ENCODE data around the gene ST6GALNAC1.

Gene ST6GALNAC1

GRCh38 chr17:76630151-76630550, 13.4 kb downstream of the ST6GALNAC1 start:
- no peak for TF ChIP-seq CTCF (conservative IDR thresholded peaks at IDR 0.05; ENCODE audit: control insufficient read depth, insufficient read depth, low read depth, low read length)
- DNase-seq (ENCODE audit: low read depth) = no peak
- H3K4me3 ChIP-seq (ENCODE audit: control insufficient read depth, low read depth, low read length) = no peak overlapping the region

DNA sequence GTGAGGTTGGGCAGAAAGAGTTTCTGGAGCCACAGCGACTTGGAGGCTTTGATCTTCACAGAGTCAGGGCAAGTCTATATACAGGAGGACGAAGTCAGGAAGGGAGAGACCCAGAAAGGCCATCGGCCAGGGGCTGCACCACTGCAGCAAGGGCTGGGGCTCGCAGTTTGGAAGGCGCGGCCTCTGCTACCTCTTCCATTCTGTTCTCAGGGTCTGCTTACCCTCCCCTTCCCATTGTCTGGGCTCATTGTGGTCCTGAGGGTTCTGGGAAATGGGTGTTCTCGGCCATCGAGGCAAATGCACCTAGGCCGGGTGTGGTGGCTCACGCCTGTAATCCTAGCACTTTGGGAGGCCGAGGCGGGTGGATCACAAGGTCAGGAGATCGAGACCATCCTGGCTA, 16.0 kb downstream of the ST6GALNAC1 start:
- TF ChIP-seq CTCF (conservative IDR thresholded peaks at IDR 0.05; ENCODE audit: control insufficient read depth, insufficient read depth, low read depth, low read length) = no peak
- H3K4me3 ChIP-seq (ENCODE audit: control insufficient read depth, low read depth, low read length) = no peak overlapping the region
- no peak for DNase-seq (ENCODE audit: low read depth)

GRCh38 chr17:76626442-76626841, 17.1 kb downstream of the ST6GALNAC1 start:
- no peak for DNase-seq (ENCODE audit: low read depth)
- no peak overlapping the region for H3K4me3 ChIP-seq (ENCODE audit: control insufficient read depth, low read depth, low read length)
- TF ChIP-seq CTCF (conservative IDR thresholded peaks at IDR 0.05; ENCODE audit: control insufficient read depth, insufficient read depth, low read depth, low read length) = no peak

DNA sequence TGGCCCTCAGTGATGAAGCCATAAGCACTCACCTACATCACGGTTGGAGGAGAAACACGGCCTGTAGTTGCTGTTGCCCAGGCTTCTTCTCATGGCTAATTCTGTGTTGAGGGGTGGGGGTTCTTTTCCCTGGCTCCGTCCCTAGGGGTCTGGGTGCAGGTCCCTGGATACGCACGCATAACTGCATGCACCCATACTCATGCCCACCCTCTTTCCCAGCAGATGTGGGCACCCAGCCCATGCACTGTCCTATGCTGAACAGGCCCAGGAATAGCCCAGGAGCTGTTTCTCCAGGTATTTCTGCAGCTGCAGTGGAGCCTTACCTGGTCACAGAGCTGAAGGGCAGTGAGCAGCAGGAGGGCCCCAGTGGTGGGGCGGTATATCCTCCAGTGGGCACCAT, 18.1 kb downstream of the ST6GALNAC1 start:
- TF ChIP-seq CTCF (conservative IDR thresholded peaks at IDR 0.05; ENCODE audit: control insufficient read depth, insufficient read depth, low read depth, low read length) = no peak
- no peak for DNase-seq (ENCODE audit: low read depth)
- no peak overlapping the region for H3K4me3 ChIP-seq (ENCODE audit: control insufficient read depth, low read depth, low read length)

DNA sequence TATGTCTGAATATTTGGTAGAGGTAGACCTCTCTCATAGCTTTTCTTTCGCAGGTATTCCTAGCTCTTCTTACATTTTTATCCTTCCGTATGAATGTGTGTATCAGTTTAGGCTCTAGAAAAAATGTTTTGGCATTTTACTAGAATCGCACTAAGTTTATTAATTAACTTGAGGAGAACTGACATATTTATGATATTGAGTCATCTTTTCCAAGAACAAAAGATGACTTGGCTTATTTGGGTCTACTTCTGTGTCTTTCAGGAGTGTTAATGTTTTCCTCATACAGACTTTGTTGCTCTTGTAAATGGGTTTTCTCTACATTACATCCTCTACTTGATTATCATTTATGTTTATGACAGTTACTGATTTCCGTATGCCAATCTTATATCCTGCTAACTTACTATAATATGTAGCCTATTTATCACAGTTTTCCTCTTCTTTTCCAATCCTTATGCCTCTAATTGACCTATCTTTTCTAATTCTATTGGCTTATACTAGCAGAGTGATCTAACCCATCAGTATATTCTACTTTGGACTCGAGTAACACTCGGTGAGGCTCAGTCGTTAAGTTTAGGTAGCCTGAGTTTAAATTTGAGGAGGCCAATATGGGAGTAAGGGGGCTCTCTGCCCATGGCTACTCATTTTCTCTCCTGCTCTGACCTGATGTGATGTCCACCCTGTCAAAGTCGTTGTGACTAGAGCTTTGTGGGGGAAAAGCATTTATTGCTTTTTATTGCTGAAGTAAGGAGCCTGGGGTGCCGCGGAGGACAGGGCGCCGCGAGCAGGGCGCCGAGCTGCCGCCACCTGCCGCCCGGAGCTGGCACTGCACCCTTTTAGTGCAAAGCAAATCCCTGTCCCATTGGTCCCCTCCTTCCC, 20.0 kb downstream of the ST6GALNAC1 start:
- TF ChIP-seq CTCF (conservative IDR thresholded peaks at IDR 0.05; ENCODE audit: control insufficient read depth, insufficient read depth, low read depth, low read length) = peak; percentile 81
- no peak overlapping the region for H3K4me3 ChIP-seq (ENCODE audit: control insufficient read depth, low read depth, low read length)
- peak; percentile 67 for DNase-seq (ENCODE audit: low read depth)

DNA sequence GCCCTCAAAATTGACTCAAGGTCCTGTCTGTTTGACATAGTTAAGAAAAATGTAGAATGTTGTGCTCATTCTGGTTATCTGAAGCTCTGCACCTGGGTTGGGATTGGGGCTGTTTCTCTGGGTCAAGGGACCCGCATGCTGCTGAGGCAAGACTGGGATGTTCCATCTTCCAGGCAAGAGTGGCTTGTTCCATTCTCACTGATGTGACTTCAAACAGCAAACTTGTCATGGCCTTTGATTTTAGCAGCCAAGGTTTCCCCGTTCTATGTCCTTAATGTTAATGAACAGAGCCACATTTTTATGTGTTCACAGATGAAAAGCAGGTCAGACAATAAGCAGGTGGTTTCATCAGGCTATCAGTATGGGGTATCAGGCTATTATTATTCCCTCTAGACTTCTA, 25.7 kb downstream of the ST6GALNAC1 start:
- no peak for DNase-seq (ENCODE audit: low read depth)
- TF ChIP-seq CTCF (conservative IDR thresholded peaks at IDR 0.05; ENCODE audit: control insufficient read depth, insufficient read depth, low read depth, low read length) = no peak

More for the DNA sequence above, 25.7 kb downstream of the ST6GALNAC1 start:
- no peak overlapping the region for H3K4me3 ChIP-seq (ENCODE audit: control insufficient read depth, low read depth, low read length)
